Dorsolateral prefrontal cortex (tissue), 118 donors: ENCODE results near the gene CLEC19A. TPM values are rescaled to one million over a fixed set of nuclear protein-coding genes. Genes with fewer than 3 reads are reported as not detected.

Experiments used
- total RNA-seq, 120 experiments: library from RNA; stranded (reverse); gene quantifications; one replicate each; pipeline versions ENCODE4 v1.2.3 to v1.2.4, GENCODE V29; 2022

CLEC19A gene
- total RNA-seq, 120 experiments from 2014 or later, result 0.18 to 3.5 (median 0.62) TPM; not detected in 15

Other genes with a start within 250 kb of the CLEC19A start
- gene COQ7, start 218.1 kb upstream of the CLEC19A start, total RNA-seq, result 10 to 100 TPM; 16.8 to 38.7 (median 28.3) TPM
- gene ITPRIPL2, start 171.8 kb upstream of the CLEC19A start, total RNA-seq, result 10 to 100 TPM in 59 of 120 experiments, 1 to 10 TPM in 61; 5.1 to 23.9 (median 9.8) TPM
- 10 to 100 TPM; 10.7 to 47.8 (median 28.1) TPM for gene SYT17, start 117.5 kb upstream of the CLEC19A start, total RNA-seq
- gene TMC5, start 132.2 kb downstream of the CLEC19A start, total RNA-seq, result 1 to 10 TPM in 24 of 120 experiments, under 1 TPM in 61, not detected in 35; 0.10 to 3.5 (median 0.45) TPM
- gene GDE1, start 236.4 kb downstream of the CLEC19A start, total RNA-seq, result 100 to 1,000 TPM in 1 of 120 experiments, 10 to 100 TPM in 119; 35.8 to 104 (median 76.3) TPM
- 100 to 1,000 TPM in 50 of 120 experiments, 10 to 100 TPM in 70; 47.2 to 216 (median 93.1) TPM for gene CCP110, start 238.2 kb downstream of the CLEC19A start, total RNA-seq